OCI-LY7 (cell line): ENCODE measurements around the gene ROBO1.

Source experiments
- CTCF ChIP-seq: fragments of 200-600 bp; sonication (generic); conservative IDR thresholded peaks from 2 replicates; pipeline ENCODE4 v1.5.1; 2014; ENCODE audit warnings: mild to moderate bottlenecking, antibody characterized with exemption, low read length, moderate library complexity, mixed read lengths
- EZH2phosphoT487 ChIP-seq: fragments of 200-600 bp; sonication (generic); IDR thresholded peaks from 2 replicates; pipeline ENCODE4 v1.6.1; 2018; ENCODE audit warnings: low read depth, borderline replicate concordance, mild to moderate bottlenecking, mixed run types, antibody characterized with exemption, low read length, moderate library complexity, mixed read lengths

DNA sequence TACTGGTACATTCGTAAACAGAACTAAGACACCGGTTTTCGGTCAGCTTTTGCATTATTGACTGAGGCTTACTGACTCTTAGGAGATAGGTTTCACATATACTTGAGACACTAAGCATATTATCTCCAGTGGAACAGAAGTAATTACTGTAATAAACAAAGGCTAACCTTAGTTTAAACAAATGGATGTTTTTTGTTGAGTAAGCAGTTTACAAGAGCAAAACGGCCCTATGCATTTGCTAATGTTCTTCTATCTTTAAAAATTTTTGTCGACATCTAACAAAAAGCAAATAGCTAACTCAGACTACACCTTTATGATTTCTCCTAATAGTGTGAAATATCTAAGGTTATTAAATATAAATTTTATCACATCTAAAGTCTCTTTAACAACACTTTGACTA, 664.5 kb downstream of the ROBO1 start:
- TF ChIP-seq CTCF (no peak), EZH2phosphoT487 (no peak)
